ENCODE results near the gene ACSS1. TPM values are rescaled to one million over a fixed set of nuclear protein-coding genes. Genes with fewer than 3 reads are reported as not detected.
A peak's percentile ranks its signal among the peaks of the same experiment; 100 is the strongest.

The ACSS1 gene
- total and polyA plus RNA-seq, 2 experiments from 2014 or later = 1.3 to 4.1 TPM

DNA sequence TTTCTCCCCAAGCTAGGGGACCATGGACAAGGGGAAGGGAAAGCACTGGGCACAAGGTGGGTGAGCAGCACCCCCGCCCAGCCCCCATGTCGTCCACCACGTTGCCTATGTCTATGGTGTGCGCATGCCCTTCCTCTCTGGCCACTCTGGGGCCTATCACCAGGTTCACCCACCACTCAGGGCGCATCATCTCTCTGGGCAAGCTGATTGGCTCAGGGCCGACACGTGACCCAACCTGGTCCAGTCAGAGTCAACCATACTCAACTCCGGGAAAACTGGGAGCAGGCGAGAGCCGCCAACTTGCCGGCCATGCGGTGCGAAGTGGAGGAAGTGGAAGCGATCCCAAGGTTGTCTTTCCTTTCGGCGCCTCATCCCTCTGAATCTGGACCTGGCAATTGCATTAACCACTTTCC lies 25.9 kb downstream of the ACSS1 start:
- H3K4me2 ChIP-seq = no peak overlapping the region
- H3K4me1 ChIP-seq (ENCODE audit: insufficient read depth) = no peaks in the 10 kb centered on the region; the same call in 1 of the 2 replicates
- H3K27me3 Mint-ChIP-seq (ENCODE audit: insufficient read depth, low read depth, poor library complexity) = peaks cover 10% of the 10 kb centered on the region
- peaks cover 4% of the 10 kb centered on the region; the same call in 1 of the 2 replicates for H3K9me2 ChIP-seq (ENCODE audit: insufficient read depth)
- no peaks in the 10 kb centered on the region for H3K27me3 ChIP-seq (ENCODE audit: insufficient read depth)
- H3K36me3 Mint-ChIP-seq (ENCODE audit: low read depth) = no peaks in the 10 kb centered on the region
- no peaks in the 10 kb centered on the region for H4K20me1 ChIP-seq (replicated peaks; ENCODE audit: insufficient read depth)
- H3K36me3 ChIP-seq (ENCODE audit: insufficient read depth) = no peaks in the 10 kb centered on the region
- H3K9me3 Mint-ChIP-seq = no peaks in the 10 kb centered on the region; the same call in 2 of the 3 replicates
- no peak overlapping the region; the same call in 1 of the 2 replicates for H2AFZ ChIP-seq
- H3K4me3 Mint-ChIP-seq = no peak overlapping the region
- TF ChIP-seq EZH2phosphoT487 (IDR thresholded peaks at IDR 0.05; ENCODE audit: unreplicated experiment) (no peak), ZNF331 (CRISPR knock-in tag; IDR thresholded peaks at IDR 0.05; ENCODE audit: low read depth) (no peak), ZNF114 (CRISPR knock-in tag; IDR thresholded peaks at IDR 0.05) (no peak)
- TF ChIP-seq, protein P1, sequence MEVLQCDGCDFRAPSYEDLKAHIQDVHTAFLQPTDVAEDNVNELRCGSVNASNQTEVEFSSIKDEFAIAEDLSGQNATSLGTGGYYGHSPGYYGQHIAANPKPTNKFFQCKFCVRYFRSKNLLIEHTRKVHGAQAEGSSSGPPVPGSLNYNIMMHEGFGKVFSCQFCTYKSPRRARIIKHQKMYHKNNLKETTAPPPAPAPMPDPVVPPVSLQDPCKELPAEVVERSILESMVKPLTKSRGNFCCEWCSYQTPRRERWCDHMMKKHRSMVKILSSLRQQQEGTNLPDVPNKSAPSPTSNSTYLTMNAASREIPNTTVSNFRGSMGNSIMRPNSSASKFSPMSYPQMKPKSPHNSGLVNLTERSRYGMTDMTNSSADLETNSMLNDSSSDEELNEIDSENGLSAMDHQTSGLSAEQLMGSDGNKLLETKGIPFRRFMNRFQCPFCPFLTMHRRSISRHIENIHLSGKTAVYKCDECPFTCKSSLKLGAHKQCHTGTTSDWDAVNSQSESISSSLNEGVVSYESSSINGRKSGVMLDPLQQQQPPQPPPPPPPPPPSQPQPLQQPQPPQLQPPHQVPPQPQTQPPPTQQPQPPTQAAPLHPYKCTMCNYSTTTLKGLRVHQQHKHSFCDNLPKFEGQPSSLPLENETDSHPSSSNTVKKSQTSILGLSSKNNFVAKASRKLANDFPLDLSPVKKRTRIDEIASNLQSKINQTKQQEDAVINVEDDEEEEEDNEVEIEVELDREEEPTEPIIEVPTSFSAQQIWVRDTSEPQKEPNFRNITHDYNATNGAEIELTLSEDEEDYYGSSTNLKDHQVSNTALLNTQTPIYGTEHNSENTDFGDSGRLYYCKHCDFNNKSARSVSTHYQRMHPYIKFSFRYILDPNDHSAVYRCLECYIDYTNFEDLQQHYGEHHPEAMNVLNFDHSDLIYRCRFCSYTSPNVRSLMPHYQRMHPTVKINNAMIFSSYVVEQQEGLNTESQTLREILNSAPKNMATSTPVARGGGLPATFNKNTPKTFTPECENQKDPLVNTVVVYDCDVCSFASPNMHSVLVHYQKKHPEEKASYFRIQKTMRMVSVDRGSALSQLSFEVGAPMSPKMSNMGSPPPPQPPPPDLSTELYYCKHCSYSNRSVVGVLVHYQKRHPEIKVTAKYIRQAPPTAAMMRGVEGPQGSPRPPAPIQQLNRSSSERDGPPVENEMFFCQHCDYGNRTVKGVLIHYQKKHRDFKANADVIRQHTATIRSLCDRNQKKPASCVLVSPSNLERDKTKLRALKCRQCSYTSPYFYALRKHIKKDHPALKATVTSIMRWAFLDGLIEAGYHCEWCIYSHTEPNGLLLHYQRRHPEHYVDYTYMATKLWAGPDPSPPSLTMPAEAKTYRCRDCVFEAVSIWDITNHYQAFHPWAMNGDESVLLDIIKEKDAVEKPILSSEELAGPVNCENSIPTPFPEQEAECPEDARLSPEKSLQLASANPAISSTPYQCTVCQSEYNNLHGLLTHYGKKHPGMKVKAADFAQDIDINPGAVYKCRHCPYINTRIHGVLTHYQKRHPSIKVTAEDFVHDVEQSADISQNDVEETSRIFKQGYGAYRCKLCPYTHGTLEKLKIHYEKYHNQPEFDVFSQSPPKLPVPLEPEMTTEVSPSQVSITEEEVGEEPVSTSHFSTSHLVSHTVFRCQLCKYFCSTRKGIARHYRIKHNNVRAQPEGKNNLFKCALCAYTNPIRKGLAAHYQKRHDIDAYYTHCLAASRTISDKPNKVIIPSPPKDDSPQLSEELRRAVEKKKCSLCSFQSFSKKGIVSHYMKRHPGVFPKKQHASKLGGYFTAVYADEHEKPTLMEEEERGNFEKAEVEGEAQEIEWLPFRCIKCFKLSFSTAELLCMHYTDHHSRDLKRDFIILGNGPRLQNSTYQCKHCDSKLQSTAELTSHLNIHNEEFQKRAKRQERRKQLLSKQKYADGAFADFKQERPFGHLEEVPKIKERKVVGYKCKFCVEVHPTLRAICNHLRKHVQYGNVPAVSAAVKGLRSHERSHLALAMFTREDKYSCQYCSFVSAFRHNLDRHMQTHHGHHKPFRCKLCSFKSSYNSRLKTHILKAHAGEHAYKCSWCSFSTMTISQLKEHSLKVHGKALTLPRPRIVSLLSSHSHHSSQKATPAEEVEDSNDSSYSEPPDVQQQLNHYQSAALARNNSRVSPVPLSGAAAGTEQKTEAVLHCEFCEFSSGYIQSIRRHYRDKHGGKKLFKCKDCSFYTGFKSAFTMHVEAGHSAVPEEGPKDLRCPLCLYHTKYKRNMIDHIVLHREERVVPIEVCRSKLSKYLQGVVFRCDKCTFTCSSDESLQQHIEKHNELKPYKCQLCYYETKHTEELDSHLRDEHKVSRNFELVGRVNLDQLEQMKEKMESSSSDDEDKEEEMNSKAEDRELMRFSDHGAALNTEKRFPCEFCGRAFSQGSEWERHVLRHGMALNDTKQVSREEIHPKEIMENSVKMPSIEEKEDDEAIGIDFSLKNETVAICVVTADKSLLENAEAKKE (CRISPR knock-in tag; IDR thresholded peaks at IDR 0.05) = no peak
- peaks cover 20% of the 10 kb centered on the region for H3K4me1 Mint-ChIP-seq
- no peaks in the 10 kb centered on the region for H3F3A ChIP-seq (replicated peaks; ENCODE audit: low read depth)
- peak; percentile 25 for ATAC-seq
- H3K27ac Mint-ChIP-seq = no peak overlapping the region
- no peak overlapping the region for H3K4me3 ChIP-seq
- no peak overlapping the region for H3K27ac ChIP-seq (ENCODE audit: low read depth)
- H3K79me2 ChIP-seq (replicated peaks; ENCODE audit: insufficient read depth) = no peaks in the 10 kb centered on the region
- DNase-seq (ENCODE audit: low spot score) = peak; percentile 14

DNA sequence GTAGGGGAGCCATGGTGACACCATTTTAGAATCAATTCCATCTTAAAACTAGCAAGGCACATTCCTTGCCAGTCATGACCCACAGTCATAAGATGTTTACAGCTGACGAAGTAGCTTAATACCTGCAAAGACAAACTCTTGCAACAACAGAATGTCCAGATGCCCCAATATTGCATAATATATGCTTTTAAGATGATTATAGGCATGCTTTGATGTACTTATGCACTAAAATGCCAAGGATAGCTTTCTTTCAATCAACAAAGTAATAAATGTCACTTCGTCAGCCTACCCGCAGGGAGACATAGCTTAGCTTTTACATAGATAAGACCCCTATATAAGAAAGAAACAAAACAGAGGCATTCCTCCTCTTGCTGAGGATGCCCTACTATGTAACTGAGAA lies 26.7 kb downstream of the ACSS1 start:
- H3K4me1 ChIP-seq (ENCODE audit: insufficient read depth) = no peaks in the 10 kb centered on the region; the same call in 1 of the 2 replicates
- no peaks in the 10 kb centered on the region for H4K20me1 ChIP-seq (replicated peaks; ENCODE audit: insufficient read depth)
- no peak overlapping the region for H2AFZ ChIP-seq
- H3K79me2 ChIP-seq (replicated peaks; ENCODE audit: insufficient read depth) = no peaks in the 10 kb centered on the region
- Mint-ChIP-seq H3K4me3 (no peak overlapping the region), H3K9me3 (no peaks in the 10 kb centered on the region; the same call in 2 of the 3 replicates), H3K27me3 (ENCODE audit: insufficient read depth, low read depth, poor library complexity) (peaks cover 8% of the 10 kb centered on the region), H3K27ac (no peak overlapping the region), H3K36me3 (ENCODE audit: low read depth) (no peaks in the 10 kb centered on the region), H3K4me1 (peaks cover 20% of the 10 kb centered on the region)
- no peak overlapping the region for H3K4me3 ChIP-seq
- DNase-seq (ENCODE audit: low spot score) (no peak), ATAC-seq (no peak)
- H3K9me2 ChIP-seq (ENCODE audit: insufficient read depth) = peaks cover 4% of the 10 kb centered on the region; the same call in 1 of the 2 replicates
- no peak overlapping the region for H3K4me2 ChIP-seq
- no peaks in the 10 kb centered on the region for H3K36me3 ChIP-seq (ENCODE audit: insufficient read depth)
- H3K27ac ChIP-seq (ENCODE audit: low read depth) = no peak overlapping the region
- no peaks in the 10 kb centered on the region for H3K27me3 ChIP-seq (ENCODE audit: insufficient read depth)
- no peaks in the 10 kb centered on the region for H3F3A ChIP-seq (replicated peaks; ENCODE audit: low read depth)
- TF ChIP-seq POLR2AphosphoS5 (IDR thresholded peaks at IDR 0.05; ENCODE audit: low read depth) = no peak
- no peak for TF ChIP-seq NANOG (IDR thresholded peaks at IDR 0.05; ENCODE audit: borderline replicate concordance)
- no peak for TF ChIP-seq EZH2phosphoT487 (IDR thresholded peaks at IDR 0.05; ENCODE audit: unreplicated experiment)
- no peak for TF ChIP-seq EZH2 (IDR thresholded peaks at IDR 0.05; ENCODE audit: low read depth, unreplicated experiment)
